Measurements from ENCODE around the gene RUNX1. TPM values are rescaled to one million over a fixed set of nuclear protein-coding genes. Genes with fewer than 3 reads are reported as not detected.

RUNX1 gene
- total and polyA plus RNA-seq, 10 of the 15 experiments (the other 5 are each of a cell fraction or from before 2014, with no cell fraction given) = 0.90 to 15.2 (median 4.1) TPM

DNA sequence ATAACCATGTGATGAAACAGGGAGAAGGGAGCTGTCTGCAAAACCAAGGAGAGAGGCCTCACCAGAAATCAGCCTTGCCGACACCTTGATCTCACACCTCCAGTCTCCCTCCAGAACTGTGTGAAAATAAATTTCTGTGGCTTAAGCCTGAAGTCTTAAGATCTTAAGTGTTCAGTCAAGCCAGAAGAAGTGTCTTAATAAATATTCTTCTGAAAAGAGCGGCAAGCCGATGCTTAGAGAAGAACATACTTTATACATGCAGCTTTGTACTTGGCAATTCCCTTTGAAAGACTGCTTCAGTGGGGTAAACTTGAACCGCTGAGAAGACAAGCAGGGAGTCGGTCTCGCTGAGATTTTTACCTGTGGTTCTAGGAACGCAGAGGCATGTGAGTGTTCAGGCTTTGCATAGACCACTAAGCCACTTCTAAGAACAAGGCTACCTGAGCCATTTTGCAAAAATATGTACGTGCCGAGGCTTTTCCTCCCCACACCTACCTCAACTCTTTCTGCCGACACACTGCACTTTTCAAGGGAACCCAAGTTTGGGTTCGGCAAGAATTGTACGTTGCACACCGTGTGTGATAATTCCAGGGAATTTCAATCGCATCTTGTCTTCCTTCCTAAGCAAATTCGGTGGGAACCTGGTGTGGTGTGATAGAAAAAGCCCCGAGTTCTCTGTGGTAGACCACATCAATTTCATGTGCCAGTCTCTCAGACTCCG, 3.4 kb downstream of the RUNX1 start (continued):
- TF ChIP-seq, protein P1, sequence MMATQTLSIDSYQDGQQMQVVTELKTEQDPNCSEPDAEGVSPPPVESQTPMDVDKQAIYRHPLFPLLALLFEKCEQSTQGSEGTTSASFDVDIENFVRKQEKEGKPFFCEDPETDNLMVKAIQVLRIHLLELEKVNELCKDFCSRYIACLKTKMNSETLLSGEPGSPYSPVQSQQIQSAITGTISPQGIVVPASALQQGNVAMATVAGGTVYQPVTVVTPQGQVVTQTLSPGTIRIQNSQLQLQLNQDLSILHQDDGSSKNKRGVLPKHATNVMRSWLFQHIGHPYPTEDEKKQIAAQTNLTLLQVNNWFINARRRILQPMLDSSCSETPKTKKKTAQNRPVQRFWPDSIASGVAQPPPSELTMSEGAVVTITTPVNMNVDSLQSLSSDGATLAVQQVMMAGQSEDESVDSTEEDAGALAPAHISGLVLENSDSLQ (IDR thresholded peaks at IDR 0.05) = no peak
- TF ChIP-seq, protein P2, sequence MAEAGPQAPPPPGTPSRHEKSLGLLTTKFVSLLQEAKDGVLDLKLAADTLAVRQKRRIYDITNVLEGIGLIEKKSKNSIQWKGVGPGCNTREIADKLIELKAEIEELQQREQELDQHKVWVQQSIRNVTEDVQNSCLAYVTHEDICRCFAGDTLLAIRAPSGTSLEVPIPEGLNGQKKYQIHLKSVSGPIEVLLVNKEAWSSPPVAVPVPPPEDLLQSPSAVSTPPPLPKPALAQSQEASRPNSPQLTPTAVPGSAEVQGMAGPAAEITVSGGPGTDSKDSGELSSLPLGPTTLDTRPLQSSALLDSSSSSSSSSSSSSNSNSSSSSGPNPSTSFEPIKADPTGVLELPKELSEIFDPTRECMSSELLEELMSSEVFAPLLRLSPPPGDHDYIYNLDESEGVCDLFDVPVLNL (IDR thresholded peaks at IDR 0.05; ENCODE audit: low read depth, low read length) = no peak
- TF ChIP-seq HDGF (IDR thresholded peaks at IDR 0.05) (no peak), EP300 (IDR thresholded peaks at IDR 0.05; ENCODE audit: borderline replicate concordance in 1 of 2, control insufficient read depth in 1 of 2, low read depth in 2 of 2, low read length in 2 of 2) (no peak), SUPT20H (IDR thresholded peaks at IDR 0.05; ENCODE audit: borderline replicate concordance, control insufficient read depth, low read depth, low read length) (no peak), YY1 (IDR thresholded peaks at IDR 0.05; ENCODE audit: low read depth, low read length) (peak; percentile 51; the same call in 1 of the 2 replicates), NFYB (IDR thresholded peaks at IDR 0.05; ENCODE audit: insufficient read depth, low read depth, low read length) (no peak), NR2C1 (IDR thresholded peaks at IDR 0.05) (no peak), ZNF217 (IDR thresholded peaks at IDR 0.05) (no peak), POLR2A (IDR thresholded peaks at IDR 0.05; ENCODE audit: low read depth, low read length) (0 out of 2 replicates have a peak, but pooled peaks have one; percentile 27), NFYA (IDR thresholded peaks at IDR 0.05; ENCODE audit: borderline replicate concordance, low read depth, low read length) (no peak)
- TF ChIP-seq, protein P3, sequence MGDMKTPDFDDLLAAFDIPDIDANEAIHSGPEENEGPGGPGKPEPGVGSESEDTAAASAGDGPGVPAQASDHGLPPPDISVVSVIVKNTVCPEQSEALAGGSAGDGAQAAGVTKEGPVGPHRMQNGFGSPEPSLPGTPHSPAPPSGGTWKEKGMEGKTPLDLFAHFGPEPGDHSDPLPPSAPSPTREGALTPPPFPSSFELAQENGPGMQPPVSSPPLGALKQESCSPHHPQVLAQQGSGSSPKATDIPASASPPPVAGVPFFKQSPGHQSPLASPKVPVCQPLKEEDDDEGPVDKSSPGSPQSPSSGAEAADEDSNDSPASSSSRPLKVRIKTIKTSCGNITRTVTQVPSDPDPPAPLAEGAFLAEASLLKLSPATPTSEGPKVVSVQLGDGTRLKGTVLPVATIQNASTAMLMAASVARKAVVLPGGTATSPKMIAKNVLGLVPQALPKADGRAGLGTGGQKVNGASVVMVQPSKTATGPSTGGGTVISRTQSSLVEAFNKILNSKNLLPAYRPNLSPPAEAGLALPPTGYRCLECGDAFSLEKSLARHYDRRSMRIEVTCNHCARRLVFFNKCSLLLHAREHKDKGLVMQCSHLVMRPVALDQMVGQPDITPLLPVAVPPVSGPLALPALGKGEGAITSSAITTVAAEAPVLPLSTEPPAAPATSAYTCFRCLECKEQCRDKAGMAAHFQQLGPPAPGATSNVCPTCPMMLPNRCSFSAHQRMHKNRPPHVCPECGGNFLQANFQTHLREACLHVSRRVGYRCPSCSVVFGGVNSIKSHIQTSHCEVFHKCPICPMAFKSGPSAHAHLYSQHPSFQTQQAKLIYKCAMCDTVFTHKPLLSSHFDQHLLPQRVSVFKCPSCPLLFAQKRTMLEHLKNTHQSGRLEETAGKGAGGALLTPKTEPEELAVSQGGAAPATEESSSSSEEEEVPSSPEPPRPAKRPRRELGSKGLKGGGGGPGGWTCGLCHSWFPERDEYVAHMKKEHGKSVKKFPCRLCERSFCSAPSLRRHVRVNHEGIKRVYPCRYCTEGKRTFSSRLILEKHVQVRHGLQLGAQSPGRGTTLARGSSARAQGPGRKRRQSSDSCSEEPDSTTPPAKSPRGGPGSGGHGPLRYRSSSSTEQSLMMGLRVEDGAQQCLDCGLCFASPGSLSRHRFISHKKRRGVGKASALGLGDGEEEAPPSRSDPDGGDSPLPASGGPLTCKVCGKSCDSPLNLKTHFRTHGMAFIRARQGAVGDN (IDR thresholded peaks at IDR 0.05) = no peak
- TF ChIP-seq, protein P4, sequence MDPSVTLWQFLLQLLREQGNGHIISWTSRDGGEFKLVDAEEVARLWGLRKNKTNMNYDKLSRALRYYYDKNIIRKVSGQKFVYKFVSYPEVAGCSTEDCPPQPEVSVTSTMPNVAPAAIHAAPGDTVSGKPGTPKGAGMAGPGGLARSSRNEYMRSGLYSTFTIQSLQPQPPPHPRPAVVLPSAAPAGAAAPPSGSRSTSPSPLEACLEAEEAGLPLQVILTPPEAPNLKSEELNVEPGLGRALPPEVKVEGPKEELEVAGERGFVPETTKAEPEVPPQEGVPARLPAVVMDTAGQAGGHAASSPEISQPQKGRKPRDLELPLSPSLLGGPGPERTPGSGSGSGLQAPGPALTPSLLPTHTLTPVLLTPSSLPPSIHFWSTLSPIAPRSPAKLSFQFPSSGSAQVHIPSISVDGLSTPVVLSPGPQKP (IDR thresholded peaks at IDR 0.05; ENCODE audit: low read depth, low read length) = no peak
- TF ChIP-seq, protein P5, sequence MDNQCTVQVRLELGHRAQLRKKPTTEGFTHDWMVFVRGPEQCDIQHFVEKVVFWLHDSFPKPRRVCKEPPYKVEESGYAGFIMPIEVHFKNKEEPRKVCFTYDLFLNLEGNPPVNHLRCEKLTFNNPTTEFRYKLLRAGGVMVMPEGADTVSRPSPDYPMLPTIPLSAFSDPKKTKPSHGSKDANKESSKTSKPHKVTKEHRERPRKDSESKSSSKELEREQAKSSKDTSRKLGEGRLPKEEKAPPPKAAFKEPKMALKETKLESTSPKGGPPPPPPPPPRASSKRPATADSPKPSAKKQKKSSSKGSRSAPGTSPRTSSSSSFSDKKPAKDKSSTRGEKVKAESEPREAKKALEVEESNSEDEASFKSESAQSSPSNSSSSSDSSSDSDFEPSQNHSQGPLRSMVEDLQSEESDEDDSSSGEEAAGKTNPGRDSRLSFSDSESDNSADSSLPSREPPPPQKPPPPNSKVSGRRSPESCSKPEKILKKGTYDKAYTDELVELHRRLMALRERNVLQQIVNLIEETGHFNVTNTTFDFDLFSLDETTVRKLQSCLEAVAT (IDR thresholded peaks at IDR 0.05) = 0 out of 2 replicates have a peak, but pooled peaks have one; percentile 32
- TF ChIP-seq, protein P6, sequence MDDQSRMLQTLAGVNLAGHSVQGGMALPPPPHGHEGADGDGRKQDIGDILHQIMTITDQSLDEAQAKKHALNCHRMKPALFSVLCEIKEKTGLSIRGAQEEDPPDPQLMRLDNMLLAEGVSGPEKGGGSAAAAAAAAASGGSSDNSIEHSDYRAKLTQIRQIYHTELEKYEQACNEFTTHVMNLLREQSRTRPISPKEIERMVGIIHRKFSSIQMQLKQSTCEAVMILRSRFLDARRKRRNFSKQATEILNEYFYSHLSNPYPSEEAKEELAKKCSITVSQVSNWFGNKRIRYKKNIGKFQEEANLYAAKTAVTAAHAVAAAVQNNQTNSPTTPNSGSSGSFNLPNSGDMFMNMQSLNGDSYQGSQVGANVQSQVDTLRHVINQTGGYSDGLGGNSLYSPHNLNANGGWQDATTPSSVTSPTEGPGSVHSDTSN (IDR thresholded peaks at IDR 0.05; ENCODE audit: insufficient replicate concordance, low read depth, low read length) = no peak

Measured in GM12878 (cell line).